NCI-H69 (cell line): Measurements from ENCODE around the gene RALGAPA2.

Source experiments
- DNase-seq: peaks from one replicate; lab custom pipeline; 2025; lab: John Stamatoyannopoulos, UW

The RALGAPA2 gene

DNA sequence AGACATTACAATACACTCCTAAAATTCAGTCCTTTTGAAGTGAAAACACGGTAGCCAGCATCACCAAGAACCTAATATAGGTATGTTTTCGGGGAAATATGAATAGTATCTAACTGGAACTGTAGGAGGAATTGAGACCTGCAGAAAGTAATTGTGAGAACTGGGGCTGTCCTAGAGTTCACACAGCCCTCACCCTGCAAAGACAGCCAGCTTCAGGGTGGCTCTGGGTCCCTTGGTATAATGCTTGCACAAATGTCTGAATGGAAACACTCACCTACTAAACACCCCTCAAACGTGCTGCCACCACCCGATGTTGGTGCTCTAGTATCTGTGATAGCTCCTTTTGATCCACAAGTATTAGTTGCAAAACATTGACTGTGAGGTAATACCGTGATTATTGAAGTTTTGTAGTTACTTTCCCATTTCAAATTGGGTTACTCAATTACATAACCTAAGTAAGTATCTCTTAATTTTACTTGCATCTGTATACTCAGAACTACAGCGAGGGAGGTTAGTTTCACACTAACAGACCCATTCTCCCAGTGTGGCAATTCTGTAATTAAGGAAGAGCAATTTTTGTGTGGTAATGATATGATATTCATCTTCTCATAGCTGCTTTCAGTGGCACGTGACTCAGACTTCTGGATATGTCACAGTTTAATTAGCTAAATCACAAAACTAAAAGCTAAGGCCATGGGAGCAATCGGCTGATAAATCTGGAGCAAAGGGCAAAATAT, 215.0 kb downstream of the RALGAPA2 start:
- peak; percentile 49 for DNase-seq

DNA sequence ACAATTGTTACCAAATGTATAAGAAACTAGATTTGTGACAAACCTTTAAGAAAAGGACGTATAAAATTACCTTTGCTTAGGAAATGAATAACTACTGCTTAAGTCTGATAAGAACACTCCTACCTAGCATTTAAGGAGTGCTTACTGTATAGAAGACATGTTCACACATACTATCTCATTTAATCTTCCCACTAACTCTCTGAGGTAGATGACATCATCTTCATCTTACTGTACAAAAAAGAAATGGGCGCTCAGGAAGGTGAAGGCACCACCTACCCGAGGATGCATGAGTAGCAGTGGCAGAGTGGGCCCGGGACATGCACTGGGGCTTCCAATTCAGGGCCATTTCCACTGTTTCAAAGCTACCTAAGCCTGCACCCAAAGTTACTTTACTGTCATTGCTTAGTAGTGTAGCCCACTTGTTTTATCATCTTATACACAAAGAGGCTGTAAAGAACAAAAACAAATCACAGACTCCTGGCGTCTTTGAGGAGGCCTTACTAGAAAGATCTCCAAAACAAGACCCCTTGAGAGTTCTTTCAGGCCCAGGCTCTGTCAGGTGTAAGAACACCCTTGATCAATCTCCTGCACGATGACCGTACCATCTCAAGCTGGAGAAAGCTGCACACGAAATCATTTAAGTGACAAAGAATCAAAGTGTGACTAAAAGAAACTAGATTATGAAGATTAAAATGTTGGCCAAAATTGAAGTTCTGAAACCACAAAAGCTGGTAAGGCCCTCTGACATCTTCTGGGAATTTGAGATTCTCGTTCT, 216.5 kb downstream of the RALGAPA2 start:
- no peak for DNase-seq

DNA sequence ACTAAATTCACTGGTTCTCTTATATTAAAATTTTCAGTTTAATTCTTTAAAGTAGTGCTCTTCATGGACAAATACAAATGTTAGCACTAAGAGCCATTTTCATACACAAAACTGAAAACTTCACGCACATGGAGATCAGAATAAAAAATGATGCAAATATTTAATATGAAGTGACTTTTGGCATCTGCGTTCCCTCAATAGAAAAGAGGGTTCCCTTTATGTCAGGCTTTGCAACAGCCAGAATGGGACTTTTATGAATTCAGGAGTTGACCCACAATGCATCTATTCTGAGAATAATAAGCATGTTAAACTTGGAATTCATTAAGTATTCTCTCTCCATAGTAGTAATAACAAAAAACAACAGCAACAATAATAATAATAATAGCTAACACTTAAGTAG, 218.7 kb downstream of the RALGAPA2 start:
- DNase-seq: no peak

DNA sequence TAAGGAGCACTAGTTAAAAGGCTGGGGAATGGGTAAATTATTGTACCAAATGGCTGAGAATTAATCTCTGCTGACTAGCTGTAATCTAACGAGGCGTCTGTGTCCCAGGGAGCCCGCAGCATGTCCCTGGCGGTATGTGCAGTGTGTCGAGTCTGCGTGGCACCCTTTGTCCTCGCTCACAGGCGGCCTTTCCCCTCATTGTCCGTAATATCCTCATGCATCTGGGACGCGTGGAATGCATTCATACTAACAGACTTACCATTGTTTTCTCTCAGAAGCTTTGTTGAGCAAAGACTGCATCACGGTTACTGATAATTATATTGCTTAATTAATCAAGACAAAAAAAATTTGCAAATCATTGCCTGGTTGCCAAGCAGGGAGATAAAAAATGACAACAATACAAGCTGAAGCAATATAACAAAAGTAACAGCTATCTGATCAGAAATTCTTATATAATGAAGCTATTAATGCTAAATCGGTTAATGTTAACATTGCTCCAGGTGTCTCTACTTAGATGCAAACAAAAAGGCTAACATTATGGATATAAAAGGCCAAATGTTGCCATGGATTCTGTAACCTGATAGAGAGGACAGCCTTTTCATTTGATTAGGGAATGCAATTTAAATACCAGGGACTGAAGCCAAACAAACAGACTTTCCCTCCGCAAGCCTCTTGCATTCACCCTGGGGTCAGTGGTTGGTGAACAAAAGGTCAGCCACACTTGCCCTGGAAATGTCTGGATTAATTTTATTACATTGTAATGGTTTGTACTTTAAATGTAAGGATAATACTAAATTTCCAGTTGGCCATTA, 219.7 kb downstream of the RALGAPA2 start:
- DNase-seq: peak; percentile 99

DNA sequence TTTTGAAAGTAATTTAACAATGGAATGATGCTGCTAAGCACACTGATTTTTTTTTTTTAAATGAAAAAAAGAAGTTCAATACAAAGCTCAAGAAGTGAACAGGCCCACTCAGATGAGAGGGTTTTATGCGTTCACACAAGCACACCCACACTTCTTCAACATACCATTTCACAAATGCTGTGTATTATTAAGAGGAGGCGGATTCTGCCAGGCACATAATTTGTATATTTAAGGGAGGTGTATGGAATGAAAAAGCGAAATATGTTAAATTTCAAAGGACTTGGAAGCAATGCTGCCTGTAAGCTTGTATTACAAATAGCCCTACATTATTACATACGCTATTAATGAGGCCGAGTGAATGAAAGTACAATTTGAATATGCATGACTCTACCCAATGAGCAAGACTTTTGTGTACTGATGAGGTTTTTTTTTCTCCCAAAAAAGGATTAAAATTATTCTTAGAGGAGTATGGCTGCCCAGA, 220.6 kb downstream of the RALGAPA2 start:
- DNase-seq: no peak

DNA sequence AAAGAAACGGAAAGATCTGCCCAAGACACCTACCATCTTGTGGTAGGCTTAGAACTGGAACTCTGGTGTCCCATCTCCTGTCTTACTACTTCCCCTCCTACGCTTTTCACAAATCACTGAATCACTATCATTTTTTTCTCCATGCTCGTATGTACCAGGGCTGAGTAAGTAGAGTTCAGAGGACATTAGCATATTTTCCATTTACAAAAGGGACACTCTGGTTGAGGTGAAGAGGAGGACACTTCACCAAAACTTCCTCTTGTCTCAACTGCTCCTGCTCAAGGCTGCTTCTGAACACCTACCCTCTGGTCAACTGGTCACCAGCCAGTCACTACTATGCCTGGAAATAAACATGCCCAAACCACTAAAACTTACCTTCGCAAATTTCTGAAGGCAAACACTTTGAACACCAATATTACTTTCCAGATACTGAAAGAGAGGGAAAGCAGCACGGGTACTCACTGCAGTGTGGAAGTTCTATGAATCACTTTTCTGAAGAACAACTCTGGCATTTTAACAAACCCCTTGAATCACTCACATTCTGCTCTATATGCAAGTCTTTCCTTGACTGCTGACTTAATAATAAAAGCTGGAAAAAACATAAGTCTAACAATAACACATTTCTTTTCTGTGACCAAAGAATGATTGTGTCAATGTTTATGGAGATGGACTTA, 221.2 kb downstream of the RALGAPA2 start:
- DNase-seq: no peak

DNA sequence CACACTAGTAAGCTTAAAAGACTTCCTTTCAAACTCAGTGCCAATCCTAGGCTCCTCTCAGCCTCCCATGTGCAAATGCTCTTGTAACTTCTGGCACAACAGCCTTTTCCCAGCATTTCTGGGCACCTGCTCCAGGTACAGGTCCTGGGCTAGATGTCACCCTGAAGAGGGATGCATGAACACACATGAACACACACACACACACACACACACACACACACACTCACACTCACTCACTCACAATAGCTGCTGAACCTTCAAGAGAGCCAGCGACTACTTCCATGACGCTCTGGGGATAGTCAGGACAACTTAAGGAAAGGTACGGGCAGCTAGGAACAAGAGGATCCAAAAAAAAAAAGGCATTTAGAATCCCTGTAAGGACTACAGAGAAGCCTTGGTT, 221.8 kb downstream of the RALGAPA2 start:
- peak; percentile 40 for DNase-seq

DNA sequence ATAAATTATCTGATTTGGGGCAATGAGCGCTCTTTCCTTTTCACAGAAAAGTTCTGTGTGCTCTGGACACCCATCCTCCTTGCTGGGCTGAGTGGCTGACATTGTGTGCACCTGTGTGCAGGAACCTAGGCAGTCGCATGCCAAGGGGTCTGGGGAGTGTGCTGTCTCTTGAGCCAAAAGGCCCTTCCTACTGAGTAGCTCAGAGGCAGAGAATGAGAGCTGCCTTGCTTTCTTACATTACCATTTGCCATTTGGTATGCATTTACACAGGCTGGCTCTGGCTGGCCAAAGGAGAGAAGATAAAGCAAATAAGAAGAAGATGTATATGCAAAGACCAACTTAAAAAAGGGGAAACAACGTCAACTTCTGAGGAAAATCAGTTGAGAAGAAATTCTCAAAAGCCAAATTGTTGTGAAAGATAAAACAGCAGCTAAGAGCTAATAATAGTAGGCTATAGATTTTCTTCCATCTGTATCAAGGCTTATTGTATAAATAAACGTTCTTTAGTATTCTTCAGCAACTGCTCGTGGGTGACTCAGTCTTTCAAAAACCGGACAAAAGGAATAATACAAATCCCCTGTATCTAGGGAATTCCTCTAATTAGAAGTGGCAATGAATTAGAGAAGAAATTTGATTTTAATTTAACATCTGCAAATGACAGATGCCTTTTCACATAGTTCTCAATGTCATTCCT, 222.6 kb downstream of the RALGAPA2 start:
- peak; percentile 65 for DNase-seq

DNA sequence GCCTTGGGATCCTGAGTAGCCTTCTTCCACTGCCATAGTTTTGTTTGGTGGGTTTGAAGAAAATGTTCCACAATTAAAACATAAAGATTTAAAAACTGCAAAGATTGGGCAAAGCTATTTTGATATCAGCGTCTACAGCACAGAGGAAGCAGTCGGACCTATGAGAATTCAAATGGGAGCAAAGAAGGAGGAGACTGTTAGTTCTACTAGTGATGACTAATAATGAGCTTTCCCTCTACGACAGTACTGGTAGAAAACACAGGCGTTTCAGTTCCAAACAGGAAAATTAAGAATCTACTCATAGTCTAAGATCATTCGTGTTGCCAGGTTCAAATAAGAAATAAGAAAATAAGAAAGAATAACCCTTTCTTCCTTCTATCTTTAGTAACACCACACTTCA, 223.4 kb downstream of the RALGAPA2 start:
- DNase-seq: no peak

DNA sequence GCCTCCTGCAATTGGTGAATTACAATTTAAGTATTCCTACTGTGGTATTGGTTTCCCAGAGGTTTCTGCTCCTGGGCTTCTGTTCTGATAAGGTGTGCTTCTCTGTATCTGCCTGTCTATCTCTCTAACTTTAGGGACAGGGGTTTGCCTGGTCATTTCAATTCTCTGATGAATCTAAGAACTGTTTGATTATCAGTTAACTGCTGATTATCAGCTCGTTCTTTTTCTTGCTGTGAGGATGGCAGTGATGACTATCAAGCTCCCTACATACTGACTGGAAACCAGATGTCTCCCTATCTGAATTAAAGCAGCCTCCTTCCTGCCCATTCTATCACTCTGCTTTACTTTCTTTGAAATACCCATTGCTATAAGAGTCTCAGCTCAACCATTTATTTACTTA, 224.1 kb downstream of the RALGAPA2 start:
- no peak for DNase-seq

DNA sequence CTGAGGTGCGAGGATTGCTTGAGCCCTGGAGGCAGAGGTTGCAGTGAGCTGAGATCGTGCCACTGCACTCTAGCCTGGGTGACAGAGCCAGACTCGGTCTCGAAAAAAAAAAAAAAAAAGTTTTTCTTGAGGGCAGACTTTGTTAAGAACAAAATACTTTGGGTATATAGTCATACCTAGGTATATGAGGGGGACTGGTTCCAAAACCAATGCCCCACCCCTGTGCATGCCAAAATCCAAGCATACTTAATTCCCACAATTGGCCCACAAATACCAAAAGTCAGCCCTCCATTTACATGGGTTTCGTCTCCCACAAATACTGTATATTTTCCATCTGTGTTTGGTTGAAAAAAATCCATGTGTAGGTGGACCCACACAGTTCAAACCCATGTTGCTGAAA, 224.6 kb downstream of the RALGAPA2 start:
- DNase-seq: no peak

DNA sequence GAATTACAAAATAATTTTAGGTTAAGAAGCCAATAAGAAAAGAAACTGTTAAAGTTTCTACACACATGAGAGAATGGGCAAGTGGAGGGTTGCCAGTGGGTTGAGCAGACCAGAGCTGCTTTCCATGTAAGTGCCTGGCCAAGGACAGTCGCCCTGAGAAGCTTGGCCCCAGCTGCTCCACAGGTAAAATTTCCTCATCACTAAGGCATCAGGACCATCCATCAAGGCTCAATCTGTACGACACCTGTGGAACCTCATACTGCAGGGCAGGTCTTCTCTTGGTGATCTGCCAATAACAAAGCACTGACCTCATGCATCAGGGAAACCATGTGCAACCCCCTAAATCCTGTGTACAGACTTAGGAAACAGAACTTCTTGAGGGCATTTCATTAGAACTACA, 229.1 kb downstream of the RALGAPA2 start:
- peak; percentile 49 for DNase-seq

DNA sequence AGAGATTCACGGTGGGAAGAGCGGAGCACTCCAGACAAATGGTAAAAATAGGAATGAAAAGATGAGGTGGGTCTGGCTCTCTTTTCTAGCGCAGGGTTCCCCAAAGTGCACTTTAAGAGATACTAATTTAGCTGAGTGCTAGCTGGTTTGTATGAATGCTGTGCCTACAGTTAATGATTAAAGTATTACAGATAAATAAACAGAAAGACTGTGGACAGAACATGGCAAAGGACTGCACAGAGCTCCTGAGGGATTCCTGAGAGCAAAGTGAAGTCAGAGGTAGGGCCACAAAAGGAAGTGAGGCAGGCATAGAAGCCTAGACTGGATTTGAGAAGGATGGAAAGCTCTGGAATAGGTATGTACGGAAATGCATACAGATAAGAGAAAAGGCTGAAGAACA, 230.0 kb downstream of the RALGAPA2 start:
- no peak for DNase-seq

DNA sequence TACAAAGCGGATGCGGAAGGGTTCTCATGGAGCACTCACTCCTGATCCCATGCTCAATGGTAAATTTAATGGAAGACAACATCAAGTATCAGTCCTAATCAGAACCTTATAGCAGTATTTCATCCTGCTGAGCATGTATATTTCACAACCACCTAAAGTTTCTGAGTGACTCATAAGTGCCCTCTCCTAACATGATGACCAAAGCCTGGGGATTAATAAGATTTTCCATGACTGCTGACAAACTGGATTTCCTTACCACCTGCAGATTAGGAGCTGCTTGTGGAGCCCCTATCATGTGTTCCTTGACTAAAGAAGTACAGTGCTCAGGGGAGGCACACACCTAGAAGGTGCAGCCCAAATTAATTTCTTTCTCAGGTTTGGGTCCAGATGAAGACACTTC, 231.8 kb downstream of the RALGAPA2 start:
- no peak for DNase-seq

DNA sequence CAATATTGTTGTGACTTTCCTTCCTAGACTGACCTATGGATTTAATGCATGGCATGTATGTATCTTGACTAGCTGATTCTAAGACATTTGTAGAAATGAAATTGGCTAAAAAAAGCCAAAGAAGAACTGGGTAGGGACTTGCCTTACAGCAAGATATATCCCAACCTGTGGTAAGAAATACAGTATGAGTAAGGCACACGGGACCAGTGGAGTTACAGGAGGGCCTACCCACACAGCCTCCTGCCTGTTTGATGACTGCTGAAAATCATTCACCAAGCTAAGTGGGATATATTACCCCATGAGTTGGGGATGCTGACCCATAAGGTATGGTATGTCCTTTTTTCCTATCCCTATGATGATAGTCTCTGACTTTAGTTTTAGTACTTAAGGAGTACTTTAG, 232.3 kb downstream of the RALGAPA2 start:
- no peak for DNase-seq

DNA sequence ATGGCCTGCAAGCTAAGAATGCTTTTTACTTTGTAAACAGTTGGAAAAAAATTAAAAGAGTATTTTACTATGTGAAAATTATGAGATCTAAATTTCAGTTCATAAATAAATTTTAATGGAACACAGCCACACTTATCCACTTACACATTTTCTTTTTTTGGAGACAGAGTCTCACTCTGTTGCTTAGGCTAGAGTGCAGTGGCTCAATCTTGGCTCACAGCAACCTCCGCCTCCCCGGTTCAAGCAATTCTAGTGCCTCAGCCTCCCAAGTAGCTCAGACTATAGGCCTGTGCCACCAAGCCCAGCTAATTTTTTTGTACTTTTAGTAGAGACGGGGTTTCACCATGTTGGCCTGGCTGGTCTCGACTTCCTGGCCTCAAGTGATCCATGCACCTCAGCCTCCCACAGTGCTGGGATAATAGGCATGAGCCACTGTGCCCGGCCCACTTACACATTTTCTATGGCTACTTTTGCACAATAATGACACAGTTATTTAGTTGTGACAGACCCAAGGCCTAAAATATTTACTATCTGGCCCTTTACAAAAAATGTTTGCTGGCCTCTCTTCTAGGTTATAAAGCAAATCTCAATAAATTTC, 234.9 kb downstream of the RALGAPA2 start:
- no peak for DNase-seq

DNA sequence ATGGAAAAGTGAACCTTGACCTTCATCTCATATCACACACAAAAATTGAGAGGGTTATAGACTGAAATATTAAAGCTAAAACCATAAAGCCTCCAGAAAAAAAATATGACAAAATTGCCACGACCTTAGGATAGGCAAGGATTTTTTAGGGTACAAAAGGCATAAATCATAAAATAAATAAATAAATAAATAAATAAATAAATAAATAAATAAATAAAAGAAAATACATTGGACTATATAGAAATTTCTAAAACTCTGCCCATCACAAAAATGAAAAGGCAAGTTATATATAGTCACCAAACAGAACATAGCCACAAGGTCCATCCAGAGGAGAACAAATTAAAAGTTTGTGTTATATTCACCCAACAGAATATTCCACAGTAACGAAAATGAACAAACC, 235.9 kb downstream of the RALGAPA2 start:
- DNase-seq: no peak

DNA sequence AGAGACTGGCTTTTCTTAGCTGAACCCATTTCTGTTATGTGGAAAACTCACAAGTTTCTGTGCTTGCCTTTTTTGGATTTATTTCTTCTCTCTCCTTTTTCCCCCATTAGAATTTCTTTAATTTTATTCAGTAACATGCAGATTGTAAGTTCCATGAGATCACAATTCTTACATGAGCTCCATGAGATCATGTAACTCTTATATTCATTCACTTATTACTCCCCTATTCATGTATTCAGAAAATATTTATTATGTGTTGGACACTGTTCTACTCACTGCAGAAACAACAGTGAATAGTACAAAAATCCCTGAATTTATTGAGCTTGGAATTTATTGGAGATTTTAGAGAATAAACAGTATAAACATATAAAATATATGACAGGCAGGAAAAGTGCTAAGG, 238.8 kb downstream of the RALGAPA2 start:
- DNase-seq: no peak

DNA sequence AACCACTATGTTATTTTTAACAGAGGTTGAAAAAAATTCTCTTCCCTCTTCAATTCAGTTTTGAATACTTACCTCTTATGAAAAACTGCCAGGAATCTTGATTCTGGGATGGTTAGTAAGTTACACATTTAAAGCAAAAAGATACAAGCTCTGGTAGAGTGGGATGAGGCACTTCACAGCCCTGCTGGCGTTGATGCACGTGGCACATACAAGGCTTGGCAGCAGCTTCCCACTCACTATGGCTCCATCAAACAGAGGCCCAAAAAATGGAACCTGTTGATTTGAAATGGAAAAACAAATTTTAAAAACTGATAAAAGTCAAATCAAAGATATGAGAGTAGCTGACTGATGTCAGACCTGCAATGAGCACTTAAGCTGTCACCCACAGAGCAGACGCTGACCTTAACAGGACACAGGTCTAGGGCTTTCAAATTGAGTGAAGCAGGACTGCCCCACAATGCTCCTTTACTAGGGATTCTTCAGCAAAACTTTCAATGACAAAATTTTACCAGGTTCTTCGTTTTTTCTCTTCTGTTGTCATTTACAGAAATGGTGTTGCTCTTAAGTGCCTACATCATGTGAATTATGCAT, 239.7 kb downstream of the RALGAPA2 start:
- peak; percentile 58 for DNase-seq

DNA sequence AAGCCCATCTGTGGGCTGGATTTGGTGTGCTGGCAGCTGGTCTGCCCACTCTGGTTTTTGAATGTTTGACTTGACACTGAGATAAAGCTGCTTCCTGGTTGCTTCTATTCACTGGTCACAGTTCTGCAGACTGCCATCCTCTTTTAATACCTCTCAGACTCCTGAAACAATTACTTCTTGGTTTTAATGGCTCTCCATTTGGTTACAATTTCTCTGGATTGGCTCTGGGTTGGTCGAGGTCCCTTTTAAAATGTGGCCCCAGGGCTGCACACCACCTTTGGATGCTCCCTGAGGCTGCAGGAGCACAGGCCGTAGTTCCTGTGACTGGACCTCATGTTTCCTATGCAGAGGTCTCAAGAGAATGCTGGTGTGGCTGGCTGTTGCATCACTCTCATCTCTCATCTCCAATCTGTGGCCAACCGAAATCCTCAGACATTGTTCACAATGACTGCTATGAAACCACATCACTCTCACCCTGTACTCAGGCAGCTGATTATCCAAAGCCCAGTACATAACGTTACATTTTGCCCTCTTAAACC, 246.0 kb downstream of the RALGAPA2 start:
- peak; percentile 79 for DNase-seq
